BE2C (cell line): ENCODE data around the gene MANBA.

Experiments used
- DNase-seq: peaks from one replicate; pipeline ENCODE4 v3.0.0-alpha.2; 2020
- H3K27me3 ChIP-seq: fragments of 250-450 bp; sonication (Bioruptor Pico); 2 replicates; pipeline ENCODE4 v1.5.1; 2020; ENCODE audit warnings: mild to moderate bottlenecking
- H3K36me3 ChIP-seq: fragments of 250-450 bp; sonication (Bioruptor Pico); 2 replicates; pipeline ENCODE4 v1.5.1; 2020; ENCODE audit warnings: mild to moderate bottlenecking
- H3K4me1 ChIP-seq: fragments of 250-450 bp; sonication (Bioruptor Pico); 2 replicates; pipeline ENCODE4 v1.5.1; 2020
- H3K4me3 ChIP-seq: 2 replicates; pipeline ENCODE4 v1.5.1; 2011; ENCODE audit warnings: low read depth, low read length
- H3K9me3 ChIP-seq: fragments of 250-450 bp; sonication (Bioruptor Pico); 2 replicates; pipeline ENCODE4 v1.5.1; 2020
- CTCF ChIP-seq: IDR thresholded peaks from 2 replicates; pipeline ENCODE4 v1.5.1; 2012; ENCODE audit warnings: mild to moderate bottlenecking, low read depth, low read length

MANBA gene

GRCh38 chr4:102616636-102617035 is 144.1 kb downstream of the MANBA start:
- Histone ChIP-seq H3K4me3 (no peak overlapping the region), H3K27me3 (no peaks in the 10 kb centered on the region), H3K36me3 (peaks cover 15% of the 10 kb centered on the region), H3K9me3 (no peaks in the 10 kb centered on the region), H3K4me1 (peaks cover 3% of the 10 kb centered on the region; the same call in 1 of the 2 replicates)
- TF ChIP-seq CTCF = no peak
- DNase-seq = peak; percentile 58

GRCh38 chr4:102614801-102615200 is 146.0 kb downstream of the MANBA start:
- no peak overlapping the region for H3K4me3 ChIP-seq
- no peaks in the 10 kb centered on the region for H3K27me3 ChIP-seq
- TF ChIP-seq CTCF = no peak
- peaks cover 20% of the 10 kb centered on the region for H3K36me3 ChIP-seq
- no peak for DNase-seq
- no peaks in the 10 kb centered on the region for H3K9me3 ChIP-seq
- peaks cover 3% of the 10 kb centered on the region; the same call in 1 of the 2 replicates for H3K4me1 ChIP-seq

- Histone ChIP-seq H3K4me3 (no peak overlapping the region), H3K4me1 (peaks cover 3% of the 10 kb centered on the region; the same call in 1 of the 2 replicates), H3K27me3 (no peaks in the 10 kb centered on the region), H3K36me3 (peaks cover 23% of the 10 kb centered on the region), H3K9me3 (no peaks in the 10 kb centered on the region)
- DNase-seq = no peak
- no peak for TF ChIP-seq CTCF
These were observed 147.9 kb downstream of the MANBA start for GRCh38 chr4:102612824-102613366.

- peaks cover 21% of the 10 kb centered on the region for H3K36me3 ChIP-seq
- peaks cover 3% of the 10 kb centered on the region; the same call in 1 of the 2 replicates for H3K4me1 ChIP-seq
- no peaks in the 10 kb centered on the region for H3K27me3 ChIP-seq
- DNase-seq = no peak
- no peaks in the 10 kb centered on the region for H3K9me3 ChIP-seq
- H3K4me3 ChIP-seq = no peak overlapping the region
- no peak for TF ChIP-seq CTCF
These were observed 148.6 kb downstream of the MANBA start for GRCh38 chr4:102612210-102612609.

GRCh38 chr4:102610476-102610875 is 150.3 kb downstream of the MANBA start:
- no peaks in the 10 kb centered on the region for H3K4me1 ChIP-seq
- H3K9me3 ChIP-seq = no peaks in the 10 kb centered on the region
- H3K4me3 ChIP-seq = no peak overlapping the region
- DNase-seq = no peak
- no peak for TF ChIP-seq CTCF
- no peaks in the 10 kb centered on the region for H3K27me3 ChIP-seq
- H3K36me3 ChIP-seq = peaks cover 23% of the 10 kb centered on the region

GRCh38 chr4:102610007-102610406 is 150.8 kb downstream of the MANBA start:
- no peaks in the 10 kb centered on the region for H3K27me3 ChIP-seq
- no peaks in the 10 kb centered on the region for H3K9me3 ChIP-seq
- peak; percentile 31; the same call in 1 of the 2 replicates for TF ChIP-seq CTCF
- peaks cover 23% of the 10 kb centered on the region for H3K36me3 ChIP-seq
- H3K4me1 ChIP-seq = no peaks in the 10 kb centered on the region
- H3K4me3 ChIP-seq = no peak overlapping the region
- no peak for DNase-seq
